ENCODE results near the gene TAF1D.

DNA sequence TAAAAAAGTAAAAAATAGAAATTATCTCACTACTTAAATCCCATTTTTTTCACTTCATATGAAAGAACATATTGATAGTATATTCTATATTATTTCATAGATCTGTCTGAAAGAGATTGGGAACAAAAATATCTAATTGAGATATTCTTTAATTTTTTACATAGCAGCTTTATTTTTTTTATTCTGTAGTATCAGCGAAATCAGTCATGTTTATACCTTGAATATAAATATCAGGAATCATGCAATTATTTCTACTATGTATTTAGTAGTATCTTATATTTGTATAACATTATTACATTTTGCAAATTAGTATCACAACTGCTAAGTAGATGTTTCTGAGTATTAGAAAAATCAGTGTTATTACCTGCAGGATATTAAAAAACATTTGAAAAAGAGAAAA, 20.6 kb upstream of the TAF1D start:
- TF ChIP-seq POLR2A (IDR thresholded peaks at IDR 0.05), result no peak
- TF ChIP-seq, protein P1, sequence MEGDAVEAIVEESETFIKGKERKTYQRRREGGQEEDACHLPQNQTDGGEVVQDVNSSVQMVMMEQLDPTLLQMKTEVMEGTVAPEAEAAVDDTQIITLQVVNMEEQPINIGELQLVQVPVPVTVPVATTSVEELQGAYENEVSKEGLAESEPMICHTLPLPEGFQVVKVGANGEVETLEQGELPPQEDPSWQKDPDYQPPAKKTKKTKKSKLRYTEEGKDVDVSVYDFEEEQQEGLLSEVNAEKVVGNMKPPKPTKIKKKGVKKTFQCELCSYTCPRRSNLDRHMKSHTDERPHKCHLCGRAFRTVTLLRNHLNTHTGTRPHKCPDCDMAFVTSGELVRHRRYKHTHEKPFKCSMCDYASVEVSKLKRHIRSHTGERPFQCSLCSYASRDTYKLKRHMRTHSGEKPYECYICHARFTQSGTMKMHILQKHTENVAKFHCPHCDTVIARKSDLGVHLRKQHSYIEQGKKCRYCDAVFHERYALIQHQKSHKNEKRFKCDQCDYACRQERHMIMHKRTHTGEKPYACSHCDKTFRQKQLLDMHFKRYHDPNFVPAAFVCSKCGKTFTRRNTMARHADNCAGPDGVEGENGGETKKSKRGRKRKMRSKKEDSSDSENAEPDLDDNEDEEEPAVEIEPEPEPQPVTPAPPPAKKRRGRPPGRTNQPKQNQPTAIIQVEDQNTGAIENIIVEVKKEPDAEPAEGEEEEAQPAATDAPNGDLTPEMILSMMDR (IDR thresholded peaks at IDR 0.05), result no peak
